Natural killer cell treated with Interleukin-12 subunit alpha and Interleukin-12 subunit beta and Interleukin-15 and Interleukin-18, amount 100 ng/mL, for 72 hours (primary cell): ENCODE measurements around the gene LAMA2. TPM values are rescaled to one million over a fixed set of nuclear protein-coding genes. Genes with fewer than 3 reads are reported as not detected.

Experiments
- ATAC-seq, 2 donors: fragments of 150-1000 bp; cut with Tn5 transposase in 1 of 2; sonication (Bioruptor Pico), chemical (Tn5 transposase) in 1 of 2; 2 replicates each; pipeline ENCODE4 v1.10.0; 2021
- DNase-seq: peaks from one replicate; pipeline ENCODE4 v3.0.0; 2022; ENCODE audit warnings: low spot score
- H3K27ac Mint-ChIP-seq, 2 donors: 1 replicate in 1 of 2; 2 replicates in 1 of 2; pipeline ENCODE4 v1.8.0; 2022; ENCODE audit warnings: mixed read lengths in 2 of 2, mild to moderate bottlenecking in 1 of 2, moderate library complexity in 1 of 2
- H3K27me3 Mint-ChIP-seq, 2 donors: 1 replicate in 1 of 2; 2 replicates in 1 of 2; pipeline ENCODE4 v1.8.0; 2022; ENCODE audit warnings: mixed read lengths in 2 of 2
- H3K36me3 Mint-ChIP-seq: one replicate; pipeline ENCODE4 v1.8.0; 2022; ENCODE audit warnings: mixed read lengths
- H3K4me1 Mint-ChIP-seq, 2 donors: 1 replicate in 1 of 2; 2 replicates in 1 of 2; pipeline ENCODE4 v1.8.0; 2022; ENCODE audit warnings: low read depth in 2 of 2, mixed read lengths in 2 of 2, mild to moderate bottlenecking in 1 of 2
- H3K4me3 Mint-ChIP-seq: one replicate; pipeline ENCODE4 v1.8.0; 2022; ENCODE audit warnings: mixed read lengths
- H3K9me3 Mint-ChIP-seq: 2 replicates; pipeline ENCODE4 v1.8.0; 2022; ENCODE audit warnings: mixed read lengths
- total RNA-seq, 2 donors: library from RNA; stranded (reverse); gene quantifications; one replicate each; pipeline ENCODE4 v1.2.3, GENCODE V29; 2022

LAMA2 gene
- total RNA-seq, 2 donors from 2014 or later, result 0.36 to 0.53 TPM

DNA sequence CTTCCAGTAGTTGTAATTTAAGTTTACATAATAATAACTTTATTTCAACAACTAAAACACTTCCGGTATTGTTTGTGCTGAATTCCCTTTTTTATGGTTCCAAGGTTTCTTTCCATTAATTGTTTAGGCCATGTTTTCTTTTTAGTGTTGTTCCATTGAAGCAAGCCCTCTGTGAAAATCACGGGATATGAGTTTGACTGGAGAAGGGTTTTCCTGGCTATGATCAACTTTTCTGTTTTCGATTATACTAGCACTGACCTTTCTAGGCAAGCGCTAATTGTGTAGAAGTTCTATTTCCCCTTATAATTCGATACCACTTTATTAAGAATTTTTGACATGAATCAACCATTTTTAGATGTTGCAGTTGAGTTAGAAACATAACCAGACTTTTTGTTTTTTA, 2.4 kb downstream of the LAMA2 start:
- H3K36me3 Mint-ChIP-seq, result no peaks in the 10 kb centered on the region
- DNase-seq, result no peak
- H3K9me3 Mint-ChIP-seq, result no peaks in the 10 kb centered on the region
- no peak for ATAC-seq
- peaks cover 0 to 3% of the 10 kb centered on the region in 2 donors for H3K4me1 Mint-ChIP-seq
- no peak overlapping the region for H3K4me3 Mint-ChIP-seq
- no peak overlapping the region for H3K27ac Mint-ChIP-seq
- H3K27me3 Mint-ChIP-seq, result peaks cover 8 to 14% of the 10 kb centered on the region in 2 donors

DNA sequence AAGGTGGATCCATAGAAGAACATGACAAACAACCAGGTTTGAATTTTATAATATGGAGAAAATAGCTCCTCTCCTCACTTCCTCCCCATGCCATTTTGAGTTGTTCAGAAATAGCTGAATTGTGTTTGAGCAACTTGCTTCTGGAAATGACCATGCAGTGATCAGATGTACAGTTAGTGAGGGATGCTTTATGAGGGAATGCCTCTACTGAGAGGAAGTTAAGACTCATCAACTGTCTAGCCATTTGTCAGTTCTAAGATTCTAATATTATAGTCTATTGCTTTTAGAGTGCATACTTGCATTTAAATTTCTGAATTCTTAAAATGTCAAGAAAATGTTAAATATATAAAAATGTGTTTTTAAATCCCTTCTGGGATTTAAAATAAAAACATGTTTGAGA, 3.8 kb downstream of the LAMA2 start:
- Mint-ChIP-seq H3K4me1 (peaks cover 0 to 3% of the 10 kb centered on the region in 2 donors), H3K36me3 (no peaks in the 10 kb centered on the region), H3K27me3 (peaks cover 8 to 14% of the 10 kb centered on the region in 2 donors), H3K9me3 (no peaks in the 10 kb centered on the region), H3K27ac (no peak overlapping the region), H3K4me3 (no peak overlapping the region)
- no peak for ATAC-seq
- no peak for DNase-seq

DNA sequence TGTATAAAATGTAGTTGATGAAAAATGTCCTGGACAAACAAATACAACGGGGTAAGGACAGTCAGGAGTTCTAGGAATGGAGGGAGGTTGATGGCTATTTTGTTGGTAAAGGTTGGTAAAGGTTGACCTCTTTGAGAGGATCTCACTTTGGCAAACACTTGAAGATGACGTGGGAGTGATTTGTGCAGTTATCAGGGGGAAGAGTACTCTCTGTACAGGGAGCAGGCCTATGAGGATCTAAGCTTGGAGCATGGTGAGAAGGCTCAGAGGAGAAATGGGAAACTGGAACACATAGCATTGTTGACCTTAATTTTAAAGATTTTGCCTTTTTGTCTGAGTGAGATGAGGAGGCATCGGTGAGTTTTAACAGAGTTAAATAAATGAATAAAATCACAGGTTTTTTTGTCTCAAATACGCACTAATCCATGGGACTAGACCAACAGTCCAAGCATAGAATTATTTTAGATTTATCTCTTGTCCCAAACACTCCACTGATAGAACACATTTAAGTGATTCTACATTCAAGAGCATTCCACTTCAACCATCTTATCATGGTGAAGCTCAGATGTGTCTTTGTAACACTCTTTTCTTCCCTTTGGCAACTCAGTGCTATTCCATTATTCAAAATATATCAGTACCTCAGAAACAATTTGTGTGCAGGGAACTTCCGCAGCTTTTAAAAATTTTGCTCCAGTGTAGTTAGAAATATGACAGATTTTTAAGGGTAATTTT, 5.7 kb downstream of the LAMA2 start:
- Mint-ChIP-seq H3K27ac (no peak overlapping the region), H3K4me3 (no peak overlapping the region), H3K36me3 (no peaks in the 10 kb centered on the region), H3K4me1 (no peaks in the 10 kb centered on the region), H3K27me3 (peaks cover 0 to 7% of the 10 kb centered on the region in 2 donors), H3K9me3 (no peaks in the 10 kb centered on the region)
- no peak for DNase-seq
- ATAC-seq, result no peak

DNA sequence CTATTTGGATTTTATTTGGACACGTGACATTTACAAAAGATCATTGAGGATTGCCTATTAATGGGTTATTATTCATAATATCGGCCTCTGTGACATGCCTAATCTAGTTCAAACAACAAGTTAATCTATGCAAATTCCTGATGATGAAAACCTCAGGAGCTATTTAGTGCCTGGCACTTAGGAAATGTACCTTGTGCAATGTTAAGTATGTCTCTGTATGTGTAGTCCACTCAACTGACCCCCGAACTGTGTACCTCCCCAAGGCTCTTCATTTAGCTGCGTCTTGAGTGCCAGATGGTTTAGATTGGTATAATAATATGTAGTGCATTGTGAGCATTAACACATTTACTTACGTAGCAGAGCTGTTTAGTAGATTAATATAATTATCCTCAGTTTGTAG, 6.9 kb downstream of the LAMA2 start:
- H3K36me3 Mint-ChIP-seq, result no peaks in the 10 kb centered on the region
- no peaks in the 10 kb centered on the region for H3K9me3 Mint-ChIP-seq
- peaks cover 0 to 7% of the 10 kb centered on the region in 2 donors for H3K27me3 Mint-ChIP-seq
- no peaks in the 10 kb centered on the region for H3K4me1 Mint-ChIP-seq
- no peak overlapping the region for H3K27ac Mint-ChIP-seq
- DNase-seq (no peak), ATAC-seq (no peak)
- H3K4me3 Mint-ChIP-seq, result no peak overlapping the region

DNA sequence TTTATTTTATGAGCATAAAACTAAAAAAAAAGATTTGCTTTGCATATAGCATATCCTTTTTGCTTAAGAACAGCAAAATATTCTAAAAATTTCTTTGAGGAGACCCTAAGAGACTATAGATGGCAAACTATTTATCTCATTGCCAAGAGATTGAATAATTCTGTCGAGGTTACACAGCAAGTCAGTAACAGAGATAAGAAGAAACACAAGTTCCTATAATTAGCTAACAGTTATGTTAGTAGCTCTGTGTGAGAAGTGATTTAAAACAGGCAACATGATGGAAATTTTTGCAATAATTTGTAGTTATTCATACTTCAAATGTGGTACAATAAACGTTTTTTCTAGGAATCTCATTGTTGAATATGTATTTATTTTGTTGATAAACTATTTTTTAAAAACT, 9.1 kb downstream of the LAMA2 start:
- ATAC-seq (no peak), DNase-seq (no peak)
- no peak overlapping the region for H3K27ac Mint-ChIP-seq
- H3K36me3 Mint-ChIP-seq, result no peaks in the 10 kb centered on the region
- no peaks in the 10 kb centered on the region for H3K9me3 Mint-ChIP-seq
- no peak overlapping the region for H3K4me3 Mint-ChIP-seq
- no peaks in the 10 kb centered on the region for H3K27me3 Mint-ChIP-seq
- no peaks in the 10 kb centered on the region for H3K4me1 Mint-ChIP-seq

GRCh38 chr6:128899341-128900050, 16.6 kb downstream of the LAMA2 start:
- no peaks in the 10 kb centered on the region for H3K9me3 Mint-ChIP-seq
- ATAC-seq (no peak), DNase-seq (no peak)
- H3K27ac Mint-ChIP-seq, result no peak overlapping the region
- no peaks in the 10 kb centered on the region for H3K36me3 Mint-ChIP-seq
- H3K4me1 Mint-ChIP-seq, result no peaks in the 10 kb centered on the region
- no peaks in the 10 kb centered on the region for H3K27me3 Mint-ChIP-seq
- no peak overlapping the region for H3K4me3 Mint-ChIP-seq

- no peaks in the 10 kb centered on the region for H3K4me1 Mint-ChIP-seq
- H3K4me3 Mint-ChIP-seq, result no peak overlapping the region
- ATAC-seq, result no peak
- H3K27ac Mint-ChIP-seq, result no peak overlapping the region
- no peaks in the 10 kb centered on the region for H3K27me3 Mint-ChIP-seq
- H3K9me3 Mint-ChIP-seq, result no peaks in the 10 kb centered on the region
- DNase-seq, result no peak
- no peaks in the 10 kb centered on the region for H3K36me3 Mint-ChIP-seq
Observed at GRCh38 chr6:128903715-128904114, 20.8 kb downstream of the LAMA2 start.

- Mint-ChIP-seq H3K9me3 (no peaks in the 10 kb centered on the region), H3K4me3 (no peak overlapping the region), H3K36me3 (no peaks in the 10 kb centered on the region), H3K4me1 (no peaks in the 10 kb centered on the region), H3K27ac (no peak overlapping the region), H3K27me3 (peaks cover 0 to 12% of the 10 kb centered on the region in 2 donors)
- ATAC-seq (no peak), DNase-seq (no peak)
Observed at GRCh38 chr6:128914051-128914450, 31.1 kb downstream of the LAMA2 start.

GRCh38 chr6:128918886-128919285, 35.9 kb downstream of the LAMA2 start:
- no peak overlapping the region for H3K27ac Mint-ChIP-seq
- H3K4me3 Mint-ChIP-seq, result no peak overlapping the region
- peaks cover 0 to 7% of the 10 kb centered on the region in 2 donors for H3K27me3 Mint-ChIP-seq
- no peaks in the 10 kb centered on the region for H3K4me1 Mint-ChIP-seq
- DNase-seq (no peak), ATAC-seq (no peak)
- H3K9me3 Mint-ChIP-seq, result peaks cover 3% of the 10 kb centered on the region
- no peaks in the 10 kb centered on the region for H3K36me3 Mint-ChIP-seq

- H3K27ac Mint-ChIP-seq, result no peak overlapping the region
- peaks cover 3% of the 10 kb centered on the region for H3K9me3 Mint-ChIP-seq
- H3K27me3 Mint-ChIP-seq, result peaks cover 0 to 7% of the 10 kb centered on the region in 2 donors
- ATAC-seq, result no peak
- no peak for DNase-seq
- no peaks in the 10 kb centered on the region for H3K4me1 Mint-ChIP-seq
- H3K4me3 Mint-ChIP-seq, result no peak overlapping the region
- H3K36me3 Mint-ChIP-seq, result no peaks in the 10 kb centered on the region
Observed at GRCh38 chr6:128919412-128920180, 36.7 kb downstream of the LAMA2 start.

- Mint-ChIP-seq H3K9me3 (no peaks in the 10 kb centered on the region), H3K36me3 (no peaks in the 10 kb centered on the region), H3K27me3 (peaks cover 4 to 7% of the 10 kb centered on the region in 2 donors), H3K27ac (no peak overlapping the region), H3K4me1 (no peaks in the 10 kb centered on the region), H3K4me3 (no peak overlapping the region)
- DNase-seq, result no peak
- ATAC-seq, result no peak
Observed at GRCh38 chr6:128925765-128926164, 42.8 kb downstream of the LAMA2 start.

- DNase-seq (no peak), ATAC-seq (no peak)
- no peak overlapping the region for H3K4me3 Mint-ChIP-seq
- H3K27me3 Mint-ChIP-seq, result peaks cover 6 to 10% of the 10 kb centered on the region in 2 donors
- H3K27ac Mint-ChIP-seq, result no peak overlapping the region
- H3K36me3 Mint-ChIP-seq, result no peaks in the 10 kb centered on the region
- H3K9me3 Mint-ChIP-seq, result no peaks in the 10 kb centered on the region
- no peaks in the 10 kb centered on the region for H3K4me1 Mint-ChIP-seq
Observed at GRCh38 chr6:128929869-128930268, 46.9 kb downstream of the LAMA2 start.

DNA sequence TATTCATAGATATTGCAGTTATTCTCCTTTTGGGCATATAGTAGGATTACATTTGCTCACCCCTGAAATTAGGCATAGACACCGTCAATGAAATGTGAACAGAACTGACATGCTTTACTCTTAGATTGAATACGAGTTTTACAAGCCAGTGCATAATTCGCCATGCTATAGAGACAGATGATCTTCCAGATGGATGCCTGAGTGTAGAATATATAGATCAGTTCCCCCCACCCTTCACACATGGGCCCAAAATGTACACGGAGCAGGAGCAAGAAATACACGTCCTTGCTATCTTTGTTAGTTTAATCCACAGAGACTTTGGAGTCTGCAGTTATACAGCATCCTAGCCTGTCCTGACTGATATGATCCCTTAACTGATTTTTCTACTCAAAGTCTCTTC, 47.4 kb downstream of the LAMA2 start:
- H3K27ac Mint-ChIP-seq, result no peak overlapping the region
- H3K27me3 Mint-ChIP-seq, result peaks cover 6 to 10% of the 10 kb centered on the region in 2 donors
- DNase-seq, result no peak
- no peaks in the 10 kb centered on the region for H3K9me3 Mint-ChIP-seq
- ATAC-seq, result no peak
- no peaks in the 10 kb centered on the region for H3K36me3 Mint-ChIP-seq
- no peaks in the 10 kb centered on the region for H3K4me1 Mint-ChIP-seq
- no peak overlapping the region for H3K4me3 Mint-ChIP-seq

- ATAC-seq, result no peak
- Mint-ChIP-seq H3K36me3 (no peaks in the 10 kb centered on the region), H3K4me3 (no peak overlapping the region), H3K4me1 (no peaks in the 10 kb centered on the region), H3K27me3 (peaks cover 6 to 10% of the 10 kb centered on the region in 2 donors), H3K9me3 (no peaks in the 10 kb centered on the region), H3K27ac (no peak overlapping the region)
- DNase-seq, result no peak
Observed at GRCh38 chr6:128932061-128932460, 49.1 kb downstream of the LAMA2 start.
